ENCODE results near the gene RSPH1. TPM values are rescaled to one million over a fixed set of nuclear protein-coding genes. Genes with fewer than 3 reads are reported as not detected.

The RSPH1 gene
- total RNA-seq, 1 experiment from 2014 or later = 0.31 TPM

DNA sequence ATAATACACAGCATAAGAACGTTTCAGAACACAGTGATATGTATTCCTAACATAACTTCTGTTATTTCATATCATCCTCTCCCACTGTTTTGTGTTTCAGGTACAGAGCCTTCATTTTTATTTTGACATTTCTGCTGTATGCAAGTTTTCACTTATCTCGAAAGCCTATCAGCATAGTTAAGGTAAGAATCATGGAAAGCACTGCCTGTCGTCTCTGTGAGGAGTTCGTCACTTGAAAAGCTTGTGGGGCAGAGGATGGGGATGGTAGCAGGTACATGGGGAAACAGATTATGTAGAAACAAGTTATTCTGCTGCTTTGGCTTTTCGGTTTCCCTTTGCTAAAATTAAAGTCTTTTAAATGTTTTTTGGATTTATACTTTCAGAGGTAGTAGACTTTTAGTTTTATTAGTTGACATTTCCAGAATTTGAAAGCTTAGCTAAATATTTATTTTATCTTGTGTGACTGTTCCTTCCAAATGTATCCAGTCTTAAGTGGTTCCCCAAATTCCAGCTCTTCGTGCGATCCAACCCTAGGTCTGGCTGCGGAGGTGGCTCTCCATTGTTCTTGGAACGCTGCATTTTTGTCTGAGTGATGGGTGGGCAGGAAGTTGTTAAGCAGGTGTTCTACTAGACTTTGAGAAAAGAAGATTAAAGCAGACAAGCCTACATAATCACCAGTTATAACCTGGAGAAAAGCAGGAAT is 29.8 kb upstream of the RSPH1 start:
- no peak overlapping the region for H2BK12ac ChIP-seq (ENCODE audit: insufficient read length, low read depth, low read length)
- H3K4me3 Mint-ChIP-seq = no peak overlapping the region; a peak in 1 of 5 replicates
- peaks cover 4% of the 10 kb centered on the region; the same call in 1 of the 2 replicates for H3K4me1 ChIP-seq (ENCODE audit: insufficient read depth, low read length)
- peak overlapping the region in 2 of 3 experiments; percentile 63 to 73; a peak in 3 of 7 replicates for H3K27ac Mint-ChIP-seq
- H3K36me3 Mint-ChIP-seq (ENCODE audit: insufficient read depth in 1 of 3, low read depth in 3 of 3) = peaks cover 11 to 59% (median 30%) of the 10 kb centered on the region in 3 experiments; a peak in 6 of 7 replicates
- no peaks in the 10 kb centered on the region for H3K79me1 ChIP-seq (ENCODE audit: insufficient read depth, low read depth, low read length, poor library complexity, severe bottlenecking)
- H3K4ac ChIP-seq (ENCODE audit: low read depth, low read length) = no peak overlapping the region
- no peak overlapping the region for H2BK5ac ChIP-seq (ENCODE audit: insufficient read length, low read length)
- H4K5ac ChIP-seq (ENCODE audit: insufficient read length, low read depth, low read length) = no peak overlapping the region
- H3K9ac ChIP-seq (ENCODE audit: extremely low read depth, insufficient read length, low read length) = no peak overlapping the region
- no peaks in the 10 kb centered on the region for H3K27me3 ChIP-seq (ENCODE audit: insufficient read depth, low read length)
- WGBS (ENCODE audit: extremely low coverage, insufficient read length, low lambda C conversion rate) = no CpG with 5 or more reads among the region's 9 CpGs
- no peak for DNase-seq
- H3K4me1 Mint-ChIP-seq = peaks cover 55 to 63% of the 10 kb centered on the region in 2 experiments
- no peak overlapping the region for H3K18ac ChIP-seq (ENCODE audit: insufficient read length, low read depth, low read length)
- no peak for TF ChIP-seq CTCF (conservative IDR thresholded peaks at IDR 0.05)
- H2BK120ac ChIP-seq (ENCODE audit: low read depth, low read length, poor library complexity, severe bottlenecking) = no peak overlapping the region
- H4K8ac ChIP-seq (replicated peaks; ENCODE audit: insufficient read length, low read depth, low read length) = no peak overlapping the region
- no peak overlapping the region for H3T11ph ChIP-seq (ENCODE audit: low read length)
- H3K56ac ChIP-seq (ENCODE audit: insufficient read length, low read depth, low read length) = no peak overlapping the region
- no peaks in the 10 kb centered on the region for H3K9me3 Mint-ChIP-seq
- H3K23me2 ChIP-seq (ENCODE audit: insufficient read length, low read depth, low read length, poor library complexity, severe bottlenecking) = no peaks in the 10 kb centered on the region
- H2BK20ac ChIP-seq (ENCODE audit: low read depth, low read length, poor library complexity, severe bottlenecking) = no peak overlapping the region
- H3K4me2 ChIP-seq (ENCODE audit: insufficient read depth, insufficient read length, low read length) = no peak overlapping the region
- H3K27ac ChIP-seq (ENCODE audit: insufficient read length, low read depth, low read length) = no peak overlapping the region
- no peak overlapping the region for H3K23ac ChIP-seq (ENCODE audit: insufficient read length, low read depth, low read length)
- no peak overlapping the region for H4K91ac ChIP-seq (ENCODE audit: insufficient read length, low read depth, low read length)
- H4K20me1 ChIP-seq (ENCODE audit: control insufficient read depth, insufficient read depth, insufficient read length) = no peaks in the 10 kb centered on the region
- H2BK15ac ChIP-seq (ENCODE audit: low read depth, low read length) = no peak overlapping the region
- no peak overlapping the region for H3K14ac ChIP-seq (ENCODE audit: insufficient read depth, low read length)
- no peaks in the 10 kb centered on the region for H3K9me3 ChIP-seq (ENCODE audit: control insufficient read depth, low read depth, low read length)
- H3K27me3 Mint-ChIP-seq (ENCODE audit: low read depth) = no peaks in the 10 kb centered on the region
- H3K79me2 ChIP-seq (ENCODE audit: insufficient read depth, low read length) = no peaks in the 10 kb centered on the region
- H2AFZ ChIP-seq (ENCODE audit: low read length) = no peak overlapping the region
- no peak overlapping the region for H2AK5ac ChIP-seq (ENCODE audit: insufficient read length, low read length)

Data from H9 (cell line).